GM10266 (cell line): Measurements from ENCODE around the gene PXYLP1.

Experiments used
- DNase-seq: peaks from one replicate; pipeline ENCODE4 v3.0.0; 2012; ENCODE audit errors: extremely low spot score
- TF ChIP-seq, protein P1 (sequence below): IDR thresholded peaks from 2 replicates; pipeline ENCODE4 v1.5.1; 2012; ENCODE audit warnings: mild to moderate bottlenecking, low read depth; ENCODE audit not compliant: control insufficient read depth, insufficient read depth; ENCODE audit errors: missing control alignments

Gene PXYLP1

DNA sequence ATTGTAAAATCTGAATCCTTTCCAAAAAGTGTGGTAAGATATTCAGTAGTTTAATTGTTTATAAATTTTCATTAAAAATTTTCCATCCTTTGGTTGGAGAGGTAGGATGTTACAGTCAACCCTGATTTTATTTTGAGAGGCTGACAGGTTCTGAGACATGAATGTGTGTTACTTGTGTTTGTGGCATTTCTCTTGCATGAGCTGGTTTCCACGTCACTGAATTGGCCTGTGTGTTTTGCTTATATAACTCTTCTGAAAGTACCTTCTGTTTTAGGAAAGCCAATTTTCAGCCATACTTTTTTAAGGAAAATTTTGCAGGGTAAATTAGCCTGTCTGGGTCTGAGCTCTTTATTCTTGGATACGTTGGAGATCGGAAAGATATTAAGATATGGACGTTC is 30.7 kb downstream of the PXYLP1 start:
- TF ChIP-seq, protein P1, sequence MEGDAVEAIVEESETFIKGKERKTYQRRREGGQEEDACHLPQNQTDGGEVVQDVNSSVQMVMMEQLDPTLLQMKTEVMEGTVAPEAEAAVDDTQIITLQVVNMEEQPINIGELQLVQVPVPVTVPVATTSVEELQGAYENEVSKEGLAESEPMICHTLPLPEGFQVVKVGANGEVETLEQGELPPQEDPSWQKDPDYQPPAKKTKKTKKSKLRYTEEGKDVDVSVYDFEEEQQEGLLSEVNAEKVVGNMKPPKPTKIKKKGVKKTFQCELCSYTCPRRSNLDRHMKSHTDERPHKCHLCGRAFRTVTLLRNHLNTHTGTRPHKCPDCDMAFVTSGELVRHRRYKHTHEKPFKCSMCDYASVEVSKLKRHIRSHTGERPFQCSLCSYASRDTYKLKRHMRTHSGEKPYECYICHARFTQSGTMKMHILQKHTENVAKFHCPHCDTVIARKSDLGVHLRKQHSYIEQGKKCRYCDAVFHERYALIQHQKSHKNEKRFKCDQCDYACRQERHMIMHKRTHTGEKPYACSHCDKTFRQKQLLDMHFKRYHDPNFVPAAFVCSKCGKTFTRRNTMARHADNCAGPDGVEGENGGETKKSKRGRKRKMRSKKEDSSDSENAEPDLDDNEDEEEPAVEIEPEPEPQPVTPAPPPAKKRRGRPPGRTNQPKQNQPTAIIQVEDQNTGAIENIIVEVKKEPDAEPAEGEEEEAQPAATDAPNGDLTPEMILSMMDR = no peak
- DNase-seq = no peak

DNA sequence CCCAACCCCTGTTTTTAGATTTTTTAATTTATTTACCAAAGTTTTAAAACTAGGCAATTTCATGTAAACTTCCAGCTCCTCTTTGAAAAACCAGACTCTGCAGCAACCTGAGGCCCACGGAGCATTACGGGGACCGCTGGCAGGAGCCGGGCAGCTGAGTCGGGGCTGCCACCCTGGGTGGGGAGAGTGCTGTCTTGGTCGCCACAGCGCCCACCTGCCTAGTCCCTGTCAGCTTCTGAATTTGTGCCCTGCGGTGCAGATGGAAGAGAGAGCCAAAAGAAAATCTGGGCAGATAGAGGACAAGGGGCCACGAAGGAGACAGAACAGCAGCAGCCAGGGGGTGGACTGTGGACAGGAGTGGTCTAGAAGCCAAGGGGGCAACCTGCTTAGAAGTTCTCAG is 34.6 kb downstream of the PXYLP1 start:
- TF ChIP-seq, protein P1 = no peak
- no peak for DNase-seq

DNA sequence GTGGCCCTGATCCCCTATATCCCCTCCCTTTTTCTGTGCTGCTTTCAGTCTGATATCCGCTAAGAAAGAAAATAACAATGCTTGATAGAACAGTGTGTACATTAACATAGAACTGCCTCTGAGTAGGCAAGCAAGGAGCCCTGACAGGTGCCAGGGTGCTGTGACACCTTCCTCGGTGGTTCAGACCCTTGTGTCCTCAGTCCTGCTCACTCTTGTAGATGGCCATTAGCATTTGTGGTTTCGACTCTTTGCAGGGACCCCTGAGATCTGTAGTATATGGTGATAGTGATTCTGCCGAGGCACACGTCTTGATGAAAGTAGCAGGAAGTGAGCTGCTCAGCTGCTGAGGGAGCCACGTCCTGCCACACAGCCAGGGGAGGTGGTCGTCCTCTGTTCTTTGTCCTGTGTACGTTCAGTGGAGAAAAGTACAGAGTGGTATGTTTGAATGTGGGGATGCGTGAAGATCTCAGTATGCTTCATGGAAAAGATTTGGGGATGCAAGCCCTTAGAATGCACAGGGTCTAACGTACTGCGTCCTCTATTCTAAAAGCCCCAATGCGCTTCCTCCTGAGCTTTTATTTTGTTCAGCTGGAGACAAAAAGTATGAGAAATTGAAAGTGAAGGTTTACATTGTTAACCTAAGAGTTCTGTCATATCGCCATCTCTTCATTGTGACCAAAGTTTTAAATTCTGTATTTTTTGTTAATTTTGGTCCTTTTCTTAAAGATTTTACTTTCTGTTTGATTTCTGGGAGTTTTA is 35.4 kb downstream of the PXYLP1 start:
- TF ChIP-seq, protein P1 = no peak
- DNase-seq = no peak

DNA sequence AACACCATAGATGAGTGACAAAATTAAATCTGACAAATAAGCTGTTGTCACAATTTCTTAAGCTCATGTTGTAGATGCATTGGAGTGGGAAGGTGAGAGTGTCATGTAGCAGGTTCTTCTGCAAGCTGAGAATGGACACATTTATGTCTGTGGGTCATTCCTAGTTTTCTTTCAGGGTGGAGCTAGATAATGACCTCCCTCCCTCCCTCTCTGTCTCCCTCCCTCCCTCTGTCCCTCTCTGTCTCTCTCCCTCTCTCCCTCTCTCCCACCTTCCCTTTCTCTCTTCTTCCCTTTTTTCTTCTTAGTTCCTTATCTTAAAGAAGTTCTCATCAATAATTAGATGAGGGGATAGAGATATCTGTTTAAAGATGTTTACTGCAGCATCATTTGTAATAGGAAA is 36.0 kb downstream of the PXYLP1 start:
- no peak for DNase-seq
- TF ChIP-seq, protein P1 = no peak

DNA sequence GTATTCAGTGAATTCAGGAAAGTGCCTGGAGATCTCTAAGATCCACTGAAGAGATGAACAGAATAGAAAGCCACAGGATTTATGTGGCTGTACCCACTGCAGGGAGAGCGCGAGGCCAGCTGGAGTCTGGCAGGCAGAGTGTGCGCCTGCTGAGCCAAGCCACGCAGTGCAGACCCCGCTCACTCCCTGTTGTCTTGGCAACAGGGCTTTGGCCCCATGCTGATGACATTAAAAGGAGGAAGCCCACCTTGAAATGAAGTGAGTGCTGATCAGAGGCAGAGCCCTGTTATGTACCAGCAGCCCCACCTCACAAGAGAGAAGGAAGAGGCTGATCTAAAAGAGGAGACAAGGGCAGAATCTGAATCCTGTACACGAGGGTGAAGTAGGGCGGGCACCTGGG is 36.7 kb downstream of the PXYLP1 start:
- TF ChIP-seq, protein P1 = no peak
- DNase-seq = no peak

DNA sequence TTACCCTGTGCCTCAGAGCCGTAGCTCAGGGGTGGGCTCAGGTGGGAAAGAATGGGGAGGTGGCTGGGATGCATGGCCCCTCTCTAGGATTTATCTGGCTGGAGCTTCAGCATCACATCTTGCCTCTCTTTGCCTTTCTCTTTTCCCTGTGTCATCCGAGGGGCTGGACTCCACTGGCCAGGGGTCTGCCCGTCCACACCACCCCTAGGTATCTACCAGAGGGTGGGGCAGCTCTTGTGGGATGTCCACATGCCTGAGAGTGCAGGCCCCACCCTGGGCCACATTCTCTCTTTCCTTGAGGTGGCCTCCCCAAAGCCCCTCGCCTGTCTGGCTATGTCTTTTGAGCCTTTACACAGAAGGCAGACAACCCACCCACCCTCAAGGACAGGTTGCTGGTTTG is 37.2 kb downstream of the PXYLP1 start:
- no peak for DNase-seq
- TF ChIP-seq, protein P1 = no peak

DNA sequence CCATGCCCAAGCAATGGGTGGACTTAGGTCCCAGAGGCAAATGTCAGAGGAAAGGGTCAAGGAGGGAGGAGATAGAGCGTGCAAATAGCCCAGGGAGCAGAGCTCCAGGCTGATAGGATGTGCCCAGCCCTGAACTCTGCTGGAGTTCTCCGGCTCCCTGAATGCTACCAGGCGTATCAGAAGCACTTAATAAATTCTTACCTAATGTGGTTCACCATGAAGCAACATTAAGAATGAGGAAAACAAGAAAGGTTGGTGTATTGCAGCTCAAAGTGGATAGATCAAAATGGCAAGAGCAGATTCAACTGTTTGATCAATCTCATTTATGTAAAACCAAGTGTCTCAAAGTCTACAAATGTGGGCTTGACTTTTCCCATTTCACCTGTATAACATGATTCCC is 38.3 kb downstream of the PXYLP1 start:
- no peak for DNase-seq
- TF ChIP-seq, protein P1 = no peak
